H1 (cell line): ENCODE data around the gene MPEG1. TPM values are rescaled to one million over a fixed set of nuclear protein-coding genes. Genes with fewer than 3 reads are reported as not detected.

Source experiments
- CTCF ChIA-PET: fragments of 300-600 bp; sonication (Branson Sonifier 250); formaldehyde crosslinking; loops from one replicate; lab custom pipeline; 2021; ENCODE audit not compliant: partially characterized antibody; lab: Charles Lee
- POLR2A ChIA-PET: fragments of 300-600 bp; sonication (Branson Sonifier 250); formaldehyde crosslinking; loops from one replicate; lab custom pipeline; 2021; ENCODE audit warnings: inconsistent platforms; ENCODE audit not compliant: partially characterized antibody; lab: Charles Lee
- DNase-seq, 2 experiments: peaks; one replicate each; pipeline versions ENCODE4 v3.0.0 to v3.0.0-alpha.2; 2010 to 2022; ENCODE audit warnings: low spot score in 2 of 2, low read depth in 1 of 2, mixed read lengths in 1 of 2
- FAIRE-seq: peaks from 2 replicates; lab custom pipeline; 2011; peaks lifted over from hg19 to GRCh38; lab: Jason Lieb, UNC
- H2AFZ ChIP-seq: 2 replicates; pipeline ENCODE4 v1.8.1; 2012; ENCODE audit warnings: low read length, inconsistent platforms
- H2AK5ac ChIP-seq: 2 replicates; pipeline ENCODE4 v1.6.1; 2013; ENCODE audit warnings: low read depth, low read length
- H2BK120ac ChIP-seq: replicated peaks from 2 replicates; pipeline ENCODE3; 2013; ENCODE audit warnings: low read depth, low read length, inconsistent platforms
- H2BK12ac ChIP-seq: 2 replicates; pipeline ENCODE4 v1.6.1; 2013; ENCODE audit warnings: low read depth, low read length
- H2BK15ac ChIP-seq: 2 replicates; pipeline ENCODE4 v1.6.1; 2013; ENCODE audit warnings: low read length
- H2BK20ac ChIP-seq: 2 replicates; pipeline ENCODE4 v1.6.1; 2013; ENCODE audit warnings: low read length
- H2BK5ac ChIP-seq: 2 replicates; pipeline ENCODE4 v1.6.1; 2013; ENCODE audit warnings: low read depth, low read length
- H3K14ac ChIP-seq: 2 replicates; pipeline ENCODE4 v1.6.1; 2013; ENCODE audit warnings: inconsistent platforms; ENCODE audit not compliant: insufficient read length
- H3K18ac ChIP-seq: 2 replicates; pipeline ENCODE4 v1.6.1; 2013; ENCODE audit warnings: low read length; ENCODE audit errors: extremely low read depth
- H3K23ac ChIP-seq: 2 replicates; pipeline ENCODE4 v1.6.1; 2013; ENCODE audit warnings: inconsistent platforms; ENCODE audit not compliant: insufficient read length
- H3K23me2 ChIP-seq: 2 replicates; pipeline ENCODE4 v1.6.1; 2013; ENCODE audit warnings: low read depth, low read length
- H3K27ac ChIP-seq: 2 replicates; pipeline ENCODE4 v1.6.1; 2011; ENCODE audit warnings: low read depth, low read length, inconsistent platforms
- H3K27me3 ChIP-seq, 4 experiments: replicated peaks in 1 of 4; 1 replicate in 1 of 4; 2 replicates in 3 of 4; pipeline versions ENCODE4 v1.6.1 to v1.8.1; 2011 to 2013; ENCODE audit warnings: low read length in 3 of 4, mild to moderate bottlenecking in 3 of 4, inconsistent platforms in 2 of 4, mixed read lengths in 2 of 4, moderate library complexity in 1 of 4; ENCODE audit not compliant: control insufficient read depth in 3 of 4, insufficient read depth in 3 of 4; ENCODE audit errors: extremely low read depth in 1 of 4
- H3K36me3 ChIP-seq, 4 experiments: 2 replicates each; pipeline versions ENCODE4 v1.6.1 to v1.8.1; 2011 to 2013; ENCODE audit warnings: mild to moderate bottlenecking in 4 of 4, low read length in 3 of 4, moderate library complexity in 2 of 4, control low read depth in 1 of 4, inconsistent platforms in 1 of 4; ENCODE audit not compliant: insufficient read depth in 4 of 4, control insufficient read depth in 2 of 4
- H3K4ac ChIP-seq: replicated peaks from 2 replicates; pipeline ENCODE3; 2013; ENCODE audit warnings: low read length, low read depth, mixed read lengths, inconsistent platforms; ENCODE audit not compliant: insufficient read length
- H3K4me1 ChIP-seq, 4 experiments: replicated peaks in 1 of 4; 1 replicate in 1 of 4; 2 replicates in 3 of 4; pipeline versions ENCODE4 v1.6.1 to v1.8.1; 2011 to 2013; ENCODE audit warnings: low read length in 3 of 4, inconsistent platforms in 2 of 4, mixed read lengths in 1 of 4; ENCODE audit not compliant: insufficient read depth in 4 of 4, control insufficient read depth in 3 of 4
- H3K4me2 ChIP-seq, 2 experiments: 2 replicates each; pipeline versions ENCODE4 v1.6.1 to v1.8.1; 2011 to 2013; ENCODE audit warnings: low read depth in 2 of 2, low read length in 2 of 2, control low read depth in 1 of 2, inconsistent platforms in 1 of 2, mild to moderate bottlenecking in 1 of 2; ENCODE audit not compliant: insufficient read depth in 1 of 2
- H3K4me3 ChIP-seq, 4 experiments: fragments of 200-600, 300-600 bp in 1 of 4; sonication (generic), shearing (Covaris generic), sonication (Bioruptor Twin) in 1 of 4; 2 replicates each; pipeline versions ENCODE4 v1.5.1 to v1.8.1; 2011 to 2016; ENCODE audit warnings: low read length in 4 of 4, low read depth in 3 of 4, control low read depth in 2 of 4, inconsistent platforms in 2 of 4, mild to moderate bottlenecking in 2 of 4, mixed read lengths in 1 of 4, moderate library complexity in 1 of 4; ENCODE audit not compliant: insufficient read depth in 2 of 4; ENCODE audit errors: extremely low read depth in 1 of 4
- H3K56ac ChIP-seq: replicated peaks from 2 replicates; pipeline ENCODE3; 2013; ENCODE audit warnings: low read depth, mild to moderate bottlenecking, mixed read lengths, low read length, inconsistent platforms; ENCODE audit not compliant: insufficient read length
- H3K79me1 ChIP-seq: 2 replicates; pipeline ENCODE4 v1.6.1; 2013; ENCODE audit warnings: low read depth, low read length, control low read depth
- H3K79me2 ChIP-seq, 2 experiments: 2 replicates each; pipeline versions ENCODE4 v1.6.1 to v1.8.1; 2012 to 2013; ENCODE audit warnings: low read length in 2 of 2, mild to moderate bottlenecking in 2 of 2, inconsistent platforms in 1 of 2; ENCODE audit not compliant: insufficient read depth in 2 of 2, control insufficient read depth in 1 of 2
- H3K9ac ChIP-seq, 4 experiments: replicated peaks in 1 of 4; 1 replicate in 1 of 4; 2 replicates in 3 of 4; pipeline versions ENCODE4 v1.6.1 to v1.8.1; 2011 to 2013; ENCODE audit warnings: low read depth in 3 of 4, low read length in 3 of 4, control low read depth in 2 of 4, mild to moderate bottlenecking in 2 of 4, moderate library complexity in 2 of 4, inconsistent platforms in 1 of 4; ENCODE audit errors: extremely low read depth in 1 of 4
- H3K9me3 ChIP-seq, 2 experiments: 2 replicates each; pipeline versions ENCODE4 v1.6.1 to v1.8.1; 2012 to 2013; ENCODE audit warnings: mild to moderate bottlenecking in 2 of 2, moderate library complexity in 2 of 2, control low read depth in 1 of 2, inconsistent platforms in 1 of 2, low read depth in 1 of 2, low read length in 1 of 2, mixed read lengths in 1 of 2; ENCODE audit not compliant: insufficient read depth in 2 of 2
- H4K20me1 ChIP-seq, 2 experiments: replicated peaks in 1 of 2; 2 replicates each; pipeline versions ENCODE3 to v1.8.1; 2011 to 2013; ENCODE audit warnings: inconsistent platforms in 2 of 2, low read length in 2 of 2, mild to moderate bottlenecking in 1 of 2; ENCODE audit not compliant: insufficient read depth in 2 of 2, control insufficient read depth in 1 of 2
- H4K5ac ChIP-seq: 2 replicates; pipeline ENCODE4 v1.6.1; 2013; ENCODE audit warnings: low read length, low read depth, mixed read lengths, inconsistent platforms; ENCODE audit not compliant: insufficient read length
- H4K8ac ChIP-seq: 2 replicates; pipeline ENCODE4 v1.8.0; 2013; ENCODE audit warnings: mild to moderate bottlenecking, moderate library complexity, low read length, inconsistent platforms; ENCODE audit not compliant: insufficient read depth; ENCODE audit errors: extremely low read depth
- H4K91ac ChIP-seq: replicated peaks from 2 replicates; pipeline ENCODE3; 2013; ENCODE audit warnings: low read length, mixed read lengths, inconsistent platforms; ENCODE audit not compliant: insufficient read length
- BRCA1 ChIP-seq: IDR thresholded peaks from 2 replicates; pipeline ENCODE4 v1.6.1; 2012; ENCODE audit warnings: low read depth, low read length, improper control_type of control experiment
- EZH2 ChIP-seq: fragments of 200-600 bp; sonication (generic); IDR thresholded peaks from 2 replicates; pipeline ENCODE4 v1.7.1; 2012; ENCODE audit warnings: low read depth, mild to moderate bottlenecking, moderate library complexity, low read length, inconsistent platforms; ENCODE audit not compliant: severe bottlenecking
- FOSL1 ChIP-seq: IDR thresholded peaks from 2 replicates; pipeline ENCODE4 v1.6.1; 2011; ENCODE audit warnings: mild to moderate bottlenecking, low read depth, low read length, moderate library complexity; ENCODE audit not compliant: insufficient read depth
- KDM4A ChIP-seq: IDR thresholded peaks from one replicate; pipeline ENCODE4 v1.7.1; 2012; ENCODE audit warnings: low read depth, mild to moderate bottlenecking, moderate library complexity, low read length, inconsistent platforms; ENCODE audit not compliant: severe bottlenecking
- KDM5A ChIP-seq: fragments of 200-600 bp; IDR thresholded peaks from 2 replicates; pipeline ENCODE4 v1.7.1; 2012; ENCODE audit warnings: mild to moderate bottlenecking, low read length, inconsistent platforms, mixed read lengths
- POLR2AphosphoS5 ChIP-seq: IDR thresholded peaks from 2 replicates; pipeline ENCODE4 v1.6.1; 2011; ENCODE audit warnings: low read depth, low read length
- SIN3A ChIP-seq, 2 experiments: IDR thresholded peaks in 1 of 2; conservative IDR thresholded peaks in 1 of 2; 2 replicates each; pipeline ENCODE4 v1.6.1; 2011 to 2012; ENCODE audit warnings: low read length in 2 of 2, improper control_type of control experiment in 1 of 2, low read depth in 1 of 2, mild to moderate bottlenecking in 1 of 2
- SIX5 ChIP-seq: IDR thresholded peaks from 2 replicates; pipeline ENCODE4 v1.6.1; 2011; ENCODE audit warnings: mild to moderate bottlenecking, low read depth, low read length
- SP1 ChIP-seq: IDR thresholded peaks from 2 replicates; pipeline ENCODE4 v1.6.1; 2011; ENCODE audit warnings: low read depth, low read length
- SRF ChIP-seq: IDR thresholded peaks from 2 replicates; pipeline ENCODE4 v1.6.1; 2011; ENCODE audit warnings: mild to moderate bottlenecking, low read depth, low read length, moderate library complexity
- SUZ12 ChIP-seq: fragments of 200-600 bp; sonication (generic); IDR thresholded peaks from 2 replicates; pipeline ENCODE4 v1.6.1; 2012; ENCODE audit warnings: mild to moderate bottlenecking, inconsistent platforms, low read length, moderate library complexity, mixed read lengths
- WGBS, 2 experiments: shearing (Covaris generic) in 1 of 2; methylation state at CpG; one replicate each; pipeline versions ENCODE4 v1.1.6 to v1.1.7; 2013 to 2015; ENCODE audit warnings: low lambda C conversion rate in 2 of 2, mixed read lengths in 2 of 2, inconsistent platforms in 1 of 2, low coverage in 1 of 2, missing lambda C conversion rate in 1 of 2; ENCODE audit not compliant: insufficient replicate concordance in 2 of 2, insufficient coverage in 1 of 2, insufficient read length in 1 of 2; ENCODE audit errors: extremely low coverage in 1 of 2, missing lambda C conversion rate in 1 of 2; 5-methylcytosine and 5-hydroxymethylcytosine counted together
- polyA plus RNA-seq, 7 experiments: library from polyadenylated mRNA; depleted of rRNA in 3 of 7; stranded (reverse) in 5 of 7; unstranded in 2 of 7; fragments of >200 nt in 5 of 7; fragments of 200-250 nt in 2 of 7; gene quantifications; 1 replicate in 5 of 7; 2 replicates in 1 of 7; 4 replicates in 1 of 7; pipeline versions ENCODE4 v1.2.1 to v1.2.3, GENCODE V29; 2011 to 2013; ENCODE audit warnings: missing spikeins in 2 of 7, mixed read lengths in 2 of 7
- total RNA-seq: library from RNA; stranded (reverse); fragmentation: NEBNext Ultra II Directional; extraction: Animal tissue kit (Norgen Biotek cat#: 25700); gene quantifications from 2 replicates; pipeline ENCODE4 v1.2.1, GENCODE V29; 2021
- TF ChIP-seq, protein P1 (sequence below): IDR thresholded peaks from 2 replicates; pipeline ENCODE4 v1.6.1; 2011; ENCODE audit warnings: low read depth, mild to moderate bottlenecking, low read length; ENCODE audit not compliant: insufficient read depth

MPEG1 gene
- total and polyA plus RNA-seq, 2 of the 8 experiments (the other 6 are each of a cell fraction or from before 2014, with no cell fraction given), result not detected

DNA sequence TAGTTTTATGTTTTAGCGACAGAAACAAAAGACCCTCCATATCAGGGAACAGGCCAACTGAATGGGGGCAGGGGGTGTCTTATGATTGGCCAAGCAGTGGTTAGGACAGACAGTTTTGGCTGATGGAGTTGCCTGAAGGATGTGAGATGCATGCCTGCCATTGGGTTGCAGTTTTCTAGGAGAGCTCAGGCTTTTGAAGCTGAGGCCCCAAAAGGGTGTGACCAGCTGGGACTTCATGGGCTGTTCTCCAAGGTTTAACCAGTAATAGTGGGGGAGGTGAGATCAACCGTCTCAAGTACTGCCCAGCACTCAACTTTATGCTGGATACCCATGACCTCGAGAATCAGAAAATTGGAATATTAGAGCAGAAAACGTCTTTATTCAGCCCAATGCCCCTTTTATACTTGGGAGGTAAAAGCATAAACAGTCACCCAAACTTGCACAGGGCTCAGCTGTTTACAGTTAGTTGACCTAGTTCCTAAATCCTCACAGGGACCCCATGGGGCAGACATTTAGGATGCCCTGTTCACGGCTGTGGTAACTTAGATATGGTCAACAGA is 27.3 kb downstream of the MPEG1 start:
- Histone ChIP-seq H4K8ac (no peak overlapping the region), H3K9me3 (no peaks in the 10 kb centered on the region), H4K5ac (no peak overlapping the region), H2BK120ac (no peak overlapping the region), H3K79me2 (0 out of 4 replicates have a peak, but pooled peaks cover 0 to 8% of the 10 kb centered on the region in 2 experiments), H3K4ac (no peak overlapping the region), H2BK20ac (no peak overlapping the region), H3K4me2 (no peak overlapping the region), H3K18ac (no peak overlapping the region), H2AFZ (no peak overlapping the region), H3K27ac (no peak overlapping the region), H3K36me3 (peaks cover 0 to 23% (median 9%) of the 10 kb centered on the region in 4 experiments; a peak in 5 of 8 replicates), H3K4me3 (no peak overlapping the region), H3K4me1 (peaks cover 0 to 4% (median under 1%) of the 10 kb centered on the region in 4 experiments; a peak in 3 of 7 replicates), H2BK5ac (no peak overlapping the region), H3K27me3 (no peaks in the 10 kb centered on the region), H4K20me1 (peaks cover 2 to 3% of the 10 kb centered on the region in 2 experiments), H3K14ac (no peak overlapping the region), H3K23me2 (no peaks in the 10 kb centered on the region), H3K79me1 (peaks cover 6% of the 10 kb centered on the region; the same call in 1 of the 2 replicates), H4K91ac (no peak overlapping the region), H2BK12ac (no peak overlapping the region), H3K23ac (no peak overlapping the region), H2BK15ac (no peak overlapping the region), H3K56ac (no peak overlapping the region), H3K9ac (no peak overlapping the region), H2AK5ac (no peak overlapping the region)
- no peak for FAIRE-seq
- ChIA-PET CTCF (interaction anchor here (0.5 to 9.5 kb wide), 30 partner anchors 8 to 1722 kb away, joined by 3 to 201 read pairs (median 5); partner anchors contain the start of genes DTX4, GLYATL1, MPEG1 and OR5A1), POLR2A (interaction anchor here (1.3 to 9.4 kb wide), 2 partner anchors 12 to 21 kb away, joined by 3 to 79 read pairs; partner anchors contain the start of gene DTX4)
- WGBS, 2 experiments, result 91% methylated on average over 5 of the region's 5 CpGs; no CpG with 5 or more reads in 1 of the 2 experiments
- DNase-seq, result no peak
- TF ChIP-seq, protein P1, sequence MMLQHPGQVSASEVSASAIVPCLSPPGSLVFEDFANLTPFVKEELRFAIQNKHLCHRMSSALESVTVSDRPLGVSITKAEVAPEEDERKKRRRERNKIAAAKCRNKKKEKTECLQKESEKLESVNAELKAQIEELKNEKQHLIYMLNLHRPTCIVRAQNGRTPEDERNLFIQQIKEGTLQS, result no peak
- TF ChIP-seq POLR2AphosphoS5, result no peak
- no peak for TF ChIP-seq SRF
- no peak for TF ChIP-seq BRCA1
- no peak for TF ChIP-seq SIN3A (conservative IDR thresholded peaks at IDR 0.05 in 1 of 2, IDR thresholded peaks at IDR 0.05 in 1 of 2; ENCODE audit: low read depth in 1 of 2, low read length in 2 of 2)
- TF ChIP-seq FOSL1, result no peak
- no peak for TF ChIP-seq SP1
- no peak for TF ChIP-seq KDM4A
- TF ChIP-seq SUZ12, result no peak
- TF ChIP-seq SIX5, result no peak
- TF ChIP-seq EZH2, result no peak
- TF ChIP-seq KDM5A, result no peak
